KMS-11 (cell line): Measurements from ENCODE around the gene OPN1LW.

Experiments used
- H2AFZ ChIP-seq: fragments of 200-600 bp; sonication (generic); 2 replicates; pipeline ENCODE4 v1.6.1; 2016; ENCODE audit warnings: antibody characterized with exemption, mixed run types, low read depth
- H3K27ac ChIP-seq: fragments of 200-600 bp; sonication (generic); 2 replicates; pipeline ENCODE4 v1.6.1; 2016; ENCODE audit warnings: mild to moderate bottlenecking, mixed run types
- H3K27me3 ChIP-seq: fragments of 200-600 bp; sonication (generic); 2 replicates; pipeline ENCODE4 v1.6.1; 2017; ENCODE audit warnings: mild to moderate bottlenecking, low read depth, mixed run types, moderate library complexity; ENCODE audit not compliant: insufficient read depth
- H3K36me3 ChIP-seq: fragments of 200-600 bp; sonication (generic); 2 replicates; pipeline ENCODE4 v1.6.1; 2017; ENCODE audit warnings: mild to moderate bottlenecking, mixed run types; ENCODE audit not compliant: insufficient read depth
- H3K4me1 ChIP-seq: fragments of 200-600 bp; sonication (generic); 2 replicates; pipeline ENCODE4 v1.6.1; 2016; ENCODE audit warnings: mild to moderate bottlenecking, low read depth, mixed run types; ENCODE audit not compliant: poor library complexity, severe bottlenecking
- H3K4me2 ChIP-seq: fragments of 200-600 bp; sonication (generic); 2 replicates; pipeline ENCODE4 v1.7.0; 2016; ENCODE audit warnings: mild to moderate bottlenecking, mixed run types
- H3K4me3 ChIP-seq: fragments of 200-600 bp; sonication (generic); IDR thresholded peaks from 2 replicates; pipeline ENCODE4 v1.6.1; 2017; ENCODE audit warnings: low read depth, low read length, mixed read lengths; ENCODE audit not compliant: insufficient read depth
- H3K79me2 ChIP-seq: fragments of 200-600 bp; sonication (generic); 2 replicates; pipeline ENCODE4 v1.6.1; 2016; ENCODE audit warnings: low read depth, mixed run types; ENCODE audit not compliant: insufficient read depth
- H3K9ac ChIP-seq: fragments of 200-600 bp; sonication (generic); 2 replicates; pipeline ENCODE4 v1.6.1; 2016; ENCODE audit warnings: mild to moderate bottlenecking, mixed run types
- H4K20me1 ChIP-seq: fragments of 200-600 bp; sonication (generic); 2 replicates; pipeline ENCODE4 v1.6.1; 2016; ENCODE audit warnings: mild to moderate bottlenecking, mixed run types; ENCODE audit not compliant: insufficient read depth
- CTCF ChIP-seq: fragments of 200-600 bp; sonication (generic); conservative IDR thresholded peaks from 2 replicates; pipeline ENCODE4 v1.6.1; 2017; ENCODE audit warnings: low read depth, mild to moderate bottlenecking, antibody characterized with exemption, low read length, moderate library complexity, mixed read lengths

OPN1LW gene

GRCh38 chrX:154115071-154115470 is 29.0 kb upstream of the OPN1LW start:
- no peak for TF ChIP-seq CTCF
- no peaks in the 10 kb centered on the region for H3K27me3 ChIP-seq
- H3K4me2 ChIP-seq = no peak overlapping the region
- H3K4me3 ChIP-seq = no peak overlapping the region
- no peak overlapping the region for H3K9ac ChIP-seq
- H3K27ac ChIP-seq = no peak overlapping the region
- no peaks in the 10 kb centered on the region for H3K4me1 ChIP-seq
- no peaks in the 10 kb centered on the region for H4K20me1 ChIP-seq
- no peaks in the 10 kb centered on the region for H3K79me2 ChIP-seq
- H2AFZ ChIP-seq = no peak overlapping the region
- no peaks in the 10 kb centered on the region for H3K36me3 ChIP-seq

GRCh38 chrX:154115750-154116149 is 28.3 kb upstream of the OPN1LW start:
- Histone ChIP-seq H3K27ac (no peak overlapping the region), H2AFZ (no peak overlapping the region), H3K79me2 (no peaks in the 10 kb centered on the region), H3K4me3 (no peak overlapping the region), H3K4me1 (no peaks in the 10 kb centered on the region), H3K27me3 (no peaks in the 10 kb centered on the region), H3K36me3 (no peaks in the 10 kb centered on the region), H4K20me1 (no peaks in the 10 kb centered on the region), H3K4me2 (no peak overlapping the region), H3K9ac (no peak overlapping the region)
- TF ChIP-seq CTCF = no peak

- Histone ChIP-seq H4K20me1 (no peaks in the 10 kb centered on the region), H3K36me3 (no peaks in the 10 kb centered on the region), H3K4me2 (no peak overlapping the region), H3K9ac (no peak overlapping the region), H3K4me1 (no peaks in the 10 kb centered on the region), H3K4me3 (no peak overlapping the region), H3K27me3 (no peaks in the 10 kb centered on the region), H3K79me2 (no peaks in the 10 kb centered on the region), H2AFZ (no peak overlapping the region), H3K27ac (no peak overlapping the region)
- TF ChIP-seq CTCF = no peak
Measured at GRCh38 chrX:154116426-154117211, 27.4 kb upstream of the OPN1LW start.

GRCh38 chrX:154117566-154117965 is 26.5 kb upstream of the OPN1LW start:
- Histone ChIP-seq H3K27ac (no peak overlapping the region), H3K4me2 (no peak overlapping the region), H2AFZ (no peak overlapping the region), H4K20me1 (no peaks in the 10 kb centered on the region), H3K4me1 (no peaks in the 10 kb centered on the region), H3K9ac (no peak overlapping the region), H3K79me2 (no peaks in the 10 kb centered on the region), H3K4me3 (no peak overlapping the region), H3K36me3 (no peaks in the 10 kb centered on the region), H3K27me3 (no peaks in the 10 kb centered on the region)
- TF ChIP-seq CTCF = no peak
